ENCODE measurements around the gene AICDA. TPM values are rescaled to one million over a fixed set of nuclear protein-coding genes. Genes with fewer than 3 reads are reported as not detected.

AICDA gene
- total and polyA plus RNA-seq, 2 experiments from 2014 or later = 0.31 TPM; not detected in 1

GRCh38 chr12:8561011-8561410 is 51.6 kb downstream of the AICDA start (continued):
- TF ChIP-seq NANOG (IDR thresholded peaks at IDR 0.05; ENCODE audit: borderline replicate concordance) (no peak), EZH2 (IDR thresholded peaks at IDR 0.05; ENCODE audit: low read depth, unreplicated experiment) (no peak), CTCF (conservative IDR thresholded peaks at IDR 0.05; ENCODE audit: low read depth in 2 of 2) (no peak), STAT1 (IDR thresholded peaks at IDR 0.05; ENCODE audit: unreplicated experiment) (no peak), CREB1 (CRISPR knock-in tag; IDR thresholded peaks at IDR 0.05; ENCODE audit: low read depth) (no peak)

GRCh38 chr12:8559676-8560075 is 53.0 kb downstream of the AICDA start:
- Histone ChIP-seq H3K27ac (ENCODE audit: low read depth) (no peak overlapping the region), H3K9me2 (ENCODE audit: insufficient read depth) (peaks cover 4% of the 10 kb centered on the region; the same call in 1 of the 2 replicates), H3K79me2 (replicated peaks; ENCODE audit: insufficient read depth) (no peaks in the 10 kb centered on the region), H3F3A (replicated peaks; ENCODE audit: low read depth) (no peaks in the 10 kb centered on the region), H3K27me3 (ENCODE audit: insufficient read depth) (no peaks in the 10 kb centered on the region), H3K36me3 (ENCODE audit: insufficient read depth) (no peaks in the 10 kb centered on the region), H3K4me3 (no peak overlapping the region), H3K4me2 (no peak overlapping the region), H2AFZ (no peak overlapping the region), H4K20me1 (replicated peaks; ENCODE audit: insufficient read depth) (no peaks in the 10 kb centered on the region), H3K4me1 (ENCODE audit: insufficient read depth) (peaks cover 17% of the 10 kb centered on the region)
- peaks cover 12% of the 10 kb centered on the region for H3K36me3 Mint-ChIP-seq (ENCODE audit: low read depth)
- no peak overlapping the region for H3K27ac Mint-ChIP-seq
- no peak for DNase-seq (ENCODE audit: low spot score)
- no peak for ATAC-seq
- no peak overlapping the region for H3K4me3 Mint-ChIP-seq
- H3K9me3 Mint-ChIP-seq = peaks cover 14% of the 10 kb centered on the region
- H3K27me3 Mint-ChIP-seq (ENCODE audit: insufficient read depth, low read depth, poor library complexity) = peaks cover 2% of the 10 kb centered on the region
- TF ChIP-seq JUNB (IDR thresholded peaks at IDR 0.05; ENCODE audit: unreplicated experiment) (no peak), EZH2 (IDR thresholded peaks at IDR 0.05; ENCODE audit: low read depth, unreplicated experiment) (no peak), CTCF (conservative IDR thresholded peaks at IDR 0.05; ENCODE audit: low read depth in 2 of 2) (no peak), ZNF331 (CRISPR knock-in tag; IDR thresholded peaks at IDR 0.05; ENCODE audit: low read depth) (no peak), POLR2AphosphoS5 (IDR thresholded peaks at IDR 0.05; ENCODE audit: low read depth) (no peak), CREB1 (CRISPR knock-in tag; IDR thresholded peaks at IDR 0.05; ENCODE audit: low read depth) (no peak)
- H3K4me1 Mint-ChIP-seq = peaks cover 25% of the 10 kb centered on the region

GRCh38 chr12:8556531-8557097 is 56.0 kb downstream of the AICDA start:
- H3K27me3 ChIP-seq (ENCODE audit: insufficient read depth) = no peaks in the 10 kb centered on the region
- H3F3A ChIP-seq (replicated peaks; ENCODE audit: low read depth) = no peaks in the 10 kb centered on the region
- no peak for DNase-seq (ENCODE audit: low spot score)
- Mint-ChIP-seq H3K9me3 (peaks cover 2% of the 10 kb centered on the region; the same call in 2 of the 3 replicates), H3K36me3 (ENCODE audit: low read depth) (peaks cover under 1% of the 10 kb centered on the region; the same call in 1 of the 3 replicates), H3K4me3 (no peak overlapping the region), H3K27ac (no peak overlapping the region), H3K27me3 (ENCODE audit: insufficient read depth, low read depth, poor library complexity) (peaks cover 4% of the 10 kb centered on the region), H3K4me1 (peaks cover 6% of the 10 kb centered on the region; the same call in 1 of the 3 replicates)
- H3K4me1 ChIP-seq (ENCODE audit: insufficient read depth) = no peaks in the 10 kb centered on the region
- H4K20me1 ChIP-seq (replicated peaks; ENCODE audit: insufficient read depth) = no peaks in the 10 kb centered on the region
- H3K4me3 ChIP-seq = no peak overlapping the region
- H3K79me2 ChIP-seq (replicated peaks; ENCODE audit: insufficient read depth) = no peaks in the 10 kb centered on the region
- H3K36me3 ChIP-seq (ENCODE audit: insufficient read depth) = no peaks in the 10 kb centered on the region
- H3K4me2 ChIP-seq = no peak overlapping the region
- H3K9me2 ChIP-seq (ENCODE audit: insufficient read depth) = peaks cover 4% of the 10 kb centered on the region; the same call in 1 of the 2 replicates
- no peak overlapping the region; the same call in 1 of the 2 replicates for H2AFZ ChIP-seq
- H3K27ac ChIP-seq (ENCODE audit: low read depth) = no peak overlapping the region
- no peak for ATAC-seq
- TF ChIP-seq ZNF114 (CRISPR knock-in tag; IDR thresholded peaks at IDR 0.05) (no peak), STAT1 (IDR thresholded peaks at IDR 0.05; ENCODE audit: unreplicated experiment) (no peak), NANOG (IDR thresholded peaks at IDR 0.05; ENCODE audit: borderline replicate concordance) (no peak), POLR2AphosphoS5 (IDR thresholded peaks at IDR 0.05; ENCODE audit: low read depth) (no peak), ETS1 (IDR thresholded peaks at IDR 0.05) (no peak), CREB1 (CRISPR knock-in tag; IDR thresholded peaks at IDR 0.05; ENCODE audit: low read depth) (no peak), EZH2phosphoT487 (IDR thresholded peaks at IDR 0.05; ENCODE audit: unreplicated experiment) (no peak), JUNB (IDR thresholded peaks at IDR 0.05; ENCODE audit: unreplicated experiment) (no peak), REST (IDR thresholded peaks at IDR 0.05; ENCODE audit: unreplicated experiment) (no peak)

All from GM23338 (cell line).